GM21723 (cell line): ENCODE measurements around the gene TUBB3.
"Not testable (repeated sequence)": the region's sequence is repeated elsewhere in the genome, so short reads cannot be mapped to it uniquely, and the experiment has no call there.

Experiments used
- ATAC-seq: cut with Tn5 transposase; IDR thresholded peaks from one replicate; pipeline ENCODE4 v1.9.1; 2021; ENCODE audit warnings: mild to moderate bottlenecking, moderate library complexity; ENCODE audit not compliant: unreplicated experiment

The TUBB3 gene

DNA sequence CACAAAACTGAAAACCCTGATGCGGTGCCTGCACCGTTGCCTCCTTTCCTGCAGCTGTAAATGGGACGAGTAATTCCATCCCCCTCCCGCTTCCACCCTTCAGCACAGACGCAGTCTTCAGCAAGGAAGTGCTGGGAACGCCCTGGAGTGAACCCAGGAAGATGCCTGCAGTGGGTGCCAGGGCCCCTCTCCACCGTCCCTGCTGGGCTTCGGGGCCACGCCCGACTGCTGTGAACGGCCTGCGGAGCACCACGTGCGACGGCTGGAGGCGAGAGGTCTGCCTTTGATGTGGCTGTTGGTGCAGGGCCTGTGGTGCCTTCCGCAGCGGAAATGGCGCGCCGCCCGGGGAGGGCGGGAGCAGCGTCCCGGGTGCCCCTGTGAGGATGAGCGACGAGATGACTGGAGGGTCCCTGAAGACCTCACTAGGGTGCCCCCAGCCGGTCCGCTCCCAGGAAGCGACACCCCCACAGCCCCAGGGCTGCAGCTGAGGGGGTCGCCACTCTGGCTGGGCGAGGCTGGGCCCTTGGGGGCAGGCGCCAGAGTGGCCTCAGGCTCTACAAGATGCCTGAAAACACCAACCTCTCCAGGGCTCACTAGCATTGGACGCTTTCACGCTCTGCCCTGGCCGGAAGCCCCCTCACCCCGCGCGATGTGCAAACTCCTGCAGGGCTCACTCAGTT, 5.2 kb upstream of the TUBB3 start:
- peak; percentile 70 for ATAC-seq

GRCh38 chr16:89918453-89919347, 4.4 kb upstream of the TUBB3 start, which contains the start of gene MC1R:
MC1R (plus strand) TSS chr16:89918862; CDS start chr16:89919259, 397 bp downstream.
- ATAC-seq: no peak

GRCh38 chr16:89919535-89920406, 3.4 kb upstream of the TUBB3 start:
- ATAC-seq: no peak

GRCh38 chr16:89920723-89921122, 2.4 kb upstream of the TUBB3 start:
- ATAC-seq: no peak

- ATAC-seq: no peak
Observed at GRCh38 chr16:89921131-89921701, 1.9 kb upstream of the TUBB3 start.

GRCh38 chr16:89921702-89922476, 1.3 kb upstream of the TUBB3 start:
- ATAC-seq: no peak

GRCh38 chr16:89922477-89922883, 662 bp upstream of the TUBB3 start:
- no peak for ATAC-seq

- no peak for ATAC-seq
Observed at GRCh38 chr16:89923640-89924296, 626 bp downstream of the TUBB3 start.

GRCh38 chr16:89924297-89924924, 1.3 kb downstream of the TUBB3 start:
- ATAC-seq: no peak

GRCh38 chr16:89924925-89925307, 1.8 kb downstream of the TUBB3 start:
- no peak for ATAC-seq

- no peak for ATAC-seq
Observed at GRCh38 chr16:89925596-89926079, 2.5 kb downstream of the TUBB3 start.

DNA sequence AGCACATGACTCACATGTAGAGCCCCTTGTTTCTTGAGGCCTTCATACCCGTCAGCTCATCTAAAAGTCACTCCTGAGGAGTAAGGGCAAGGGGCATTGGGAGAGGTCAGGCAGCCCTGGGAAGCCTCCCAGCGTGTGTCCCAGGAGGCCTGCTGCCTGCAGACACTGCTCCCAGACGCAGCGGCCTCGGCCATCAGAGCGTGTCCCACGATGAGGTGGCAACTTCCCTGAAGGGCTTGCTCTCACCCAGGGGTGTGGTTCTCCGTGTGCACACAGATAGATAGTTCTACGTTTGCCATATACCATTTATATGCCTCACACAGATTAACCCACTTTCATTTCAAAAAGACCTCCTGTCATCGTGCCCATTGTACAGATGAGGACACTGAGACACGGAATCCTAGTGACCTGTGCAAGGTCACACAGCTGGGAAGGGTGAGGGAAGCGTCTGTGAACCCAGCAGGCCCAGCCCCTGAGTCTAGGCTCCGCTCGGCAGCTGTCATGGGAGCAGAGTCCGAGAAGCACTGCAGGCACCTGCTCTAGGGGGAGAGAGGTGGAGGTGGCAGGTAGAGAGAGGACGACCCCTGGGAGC, 8.3 kb downstream of the TUBB3 start:
- ATAC-seq: no peak

- no peak for ATAC-seq
Observed at GRCh38 chr16:89931964-89932363, 8.8 kb downstream of the TUBB3 start.

DNA sequence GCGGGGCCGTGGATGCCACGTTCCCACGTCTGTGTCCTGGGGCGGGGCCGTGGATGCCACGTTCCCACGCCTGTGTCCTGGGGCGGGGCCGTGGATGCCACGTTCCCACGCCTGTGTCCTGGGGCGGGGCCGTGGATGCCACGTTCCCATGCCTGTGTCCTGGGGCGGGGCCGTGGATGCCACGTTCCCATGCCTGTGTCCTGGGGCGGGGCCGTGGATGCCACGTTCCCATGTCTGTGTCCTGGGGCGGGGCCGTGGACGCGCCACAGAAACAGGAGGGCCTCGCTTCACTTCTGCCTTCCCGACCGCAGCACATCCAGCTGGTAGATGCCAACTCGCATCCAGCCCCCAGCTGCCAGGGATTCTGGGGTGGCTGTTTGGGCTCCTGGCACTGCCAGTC, 10.9 kb downstream of the TUBB3 start:
- not testable (repeated sequence) for ATAC-seq

GRCh38 chr16:89934611-89935553, 11.7 kb downstream of the TUBB3 start:
- ATAC-seq: no peak

- not testable (repeated sequence) for ATAC-seq
Observed at GRCh38 chr16:89935620-89936019, 12.5 kb downstream of the TUBB3 start.

- ATAC-seq: no peak
Observed at GRCh38 chr16:89936034-89936433, 12.9 kb downstream of the TUBB3 start.
